Activated CD8-positive, alpha-beta memory T cell treated with anti-CD3 and anti-CD28 coated beads for 4 hours (primary cell): ENCODE results near the gene SERPINB1.
"Not testable (repeated sequence)": the region's sequence is repeated elsewhere in the genome, so short reads cannot be mapped to it uniquely, and the experiment has no call there.

Experiments used
- DNase-seq, 2 donors: peaks; one replicate each; pipeline ENCODE4 v3.0.0-alpha.2; 2020; ENCODE audit warnings: low read depth in 2 of 2

The SERPINB1 gene

GRCh38 chr6:2818593-2818992, 23.1 kb downstream of the SERPINB1 start:
- DNase-seq: no peak

GRCh38 chr6:2817903-2818443, 23.7 kb downstream of the SERPINB1 start:
- no peak for DNase-seq

GRCh38 chr6:2816158-2816557, 25.5 kb downstream of the SERPINB1 start:
- DNase-seq: no peak

GRCh38 chr6:2812695-2813094, 29.0 kb downstream of the SERPINB1 start:
- no peak for DNase-seq

GRCh38 chr6:2810092-2810671, 31.5 kb downstream of the SERPINB1 start:
- no peak for DNase-seq

- DNase-seq: no peak
Measured at GRCh38 chr6:2809015-2809414, 32.6 kb downstream of the SERPINB1 start.

- no peak for DNase-seq
Measured at GRCh38 chr6:2807342-2808090, 34.1 kb downstream of the SERPINB1 start.

- no peak for DNase-seq
Measured at GRCh38 chr6:2806644-2807043, 35.0 kb downstream of the SERPINB1 start.

- no peak for DNase-seq
Measured at GRCh38 chr6:2805031-2805430, 36.6 kb downstream of the SERPINB1 start.

- DNase-seq: no peak
Measured at GRCh38 chr6:2804516-2804915, 37.1 kb downstream of the SERPINB1 start.

- DNase-seq: no peak
Measured at GRCh38 chr6:2803731-2804429, 37.8 kb downstream of the SERPINB1 start.

- DNase-seq: no peak
Measured at GRCh38 chr6:2802521-2803060, 39.1 kb downstream of the SERPINB1 start.

GRCh38 chr6:2801687-2802086, 40.0 kb downstream of the SERPINB1 start:
- not testable (repeated sequence) for DNase-seq

GRCh38 chr6:2800552-2801316, 40.9 kb downstream of the SERPINB1 start:
- no peak for DNase-seq

- peak in 1 of 2 donors; percentile 3 for DNase-seq
Measured at GRCh38 chr6:2799936-2800527, 41.6 kb downstream of the SERPINB1 start.

GRCh38 chr6:2798586-2799134, 43.0 kb downstream of the SERPINB1 start:
- DNase-seq: no peak

GRCh38 chr6:2797564-2798031, 44.1 kb downstream of the SERPINB1 start:
- no peak for DNase-seq

GRCh38 chr6:2796861-2797260, 44.8 kb downstream of the SERPINB1 start:
- DNase-seq: no peak

- DNase-seq: no peak
Measured at GRCh38 chr6:2795956-2796355, 45.7 kb downstream of the SERPINB1 start.

- no peak for DNase-seq
Measured at GRCh38 chr6:2795162-2795561, 46.5 kb downstream of the SERPINB1 start.
